Embryonic facial prominence (tissue), 1 donor: Measurements from ENCODE around the gene TMEM14A.
"Not testable (repeated sequence)": the region's sequence is repeated elsewhere in the genome, so short reads cannot be mapped to it uniquely, and the experiment has no call there.

Experiments
- DNase-seq: peaks from one replicate; pipeline ENCODE4 v3.0.0-alpha.2; 2016; ENCODE audit errors: extremely low spot score

Gene TMEM14A

GRCh38 chr6:52696418-52696817 is 25.5 kb downstream of the TMEM14A start:
- DNase-seq: no peak

- no peak for DNase-seq
These were observed 27.0 kb downstream of the TMEM14A start for GRCh38 chr6:52697903-52698302.

GRCh38 chr6:52704060-52704459 is 33.1 kb downstream of the TMEM14A start:
- no peak for DNase-seq

- DNase-seq: not testable (repeated sequence)
These were observed 34.0 kb downstream of the TMEM14A start for GRCh38 chr6:52704781-52705502.

- DNase-seq: no peak
These were observed 35.1 kb downstream of the TMEM14A start for GRCh38 chr6:52706001-52706400.

GRCh38 chr6:52707963-52708680 is 37.2 kb downstream of the TMEM14A start:
- DNase-seq: no peak

GRCh38 chr6:52712136-52712535 is 41.2 kb downstream of the TMEM14A start:
- DNase-seq: no peak

GRCh38 chr6:52714761-52715160 is 43.8 kb downstream of the TMEM14A start:
- DNase-seq: not testable (repeated sequence)

- DNase-seq: no peak
These were observed 47.6 kb downstream of the TMEM14A start for GRCh38 chr6:52718550-52718949.

- no peak for DNase-seq
These were observed 49.4 kb downstream of the TMEM14A start for GRCh38 chr6:52720321-52720720.

- no peak for DNase-seq
These were observed 53.1 kb downstream of the TMEM14A start for GRCh38 chr6:52724042-52724405.

GRCh38 chr6:52724406-52725121 is 53.7 kb downstream of the TMEM14A start:
- DNase-seq: no peak

- DNase-seq: no peak
These were observed 54.2 kb downstream of the TMEM14A start for GRCh38 chr6:52725143-52725534.

GRCh38 chr6:52725535-52726192 is 54.8 kb downstream of the TMEM14A start:
- DNase-seq: no peak

- DNase-seq: no peak
These were observed 55.3 kb downstream of the TMEM14A start for GRCh38 chr6:52726193-52726542.

GRCh38 chr6:52726741-52727535 is 56.0 kb downstream of the TMEM14A start:
- no peak for DNase-seq

- DNase-seq: no peak
These were observed 57.0 kb downstream of the TMEM14A start for GRCh38 chr6:52727908-52728307.

- no peak for DNase-seq
These were observed 57.5 kb downstream of the TMEM14A start for GRCh38 chr6:52728394-52728793.

GRCh38 chr6:52729576-52729975 is 58.7 kb downstream of the TMEM14A start:
- no peak for DNase-seq

- DNase-seq: no peak
These were observed 60.8 kb downstream of the TMEM14A start for GRCh38 chr6:52731719-52732118.

- no peak for DNase-seq
These were observed 62.3 kb downstream of the TMEM14A start for GRCh38 chr6:52733172-52733571.

GRCh38 chr6:52734072-52734471 is 63.2 kb downstream of the TMEM14A start:
- DNase-seq: no peak
